Mesenchymal stem cell (in vitro differentiated cells and primary cell): Measurements from ENCODE around the gene CADPS.

Source experiments
- DNase-seq: peaks from one replicate; pipeline ENCODE4 v3.0.0-alpha.2; 2013
- H2AFZ ChIP-seq: one replicate; pipeline ENCODE4 v1.6.1; 2013; ENCODE audit warnings: low read depth, mild to moderate bottlenecking, control low read depth, inconsistent platforms, low read length, moderate library complexity
- H2AK5ac ChIP-seq: 2 replicates; pipeline ENCODE4 v1.6.1; 2013; ENCODE audit warnings: low read length, moderate library complexity, mild to moderate bottlenecking, inconsistent platforms; ENCODE audit not compliant: severe bottlenecking
- H2BK120ac ChIP-seq: one replicate; pipeline ENCODE4 v1.6.1; 2013; ENCODE audit warnings: low read depth, mild to moderate bottlenecking, inconsistent platforms, low read length, moderate library complexity
- H2BK12ac ChIP-seq, 2 experiments: one replicate each; pipeline ENCODE4 v1.6.1; 2013; ENCODE audit warnings: inconsistent platforms in 2 of 2, low read length in 2 of 2, mild to moderate bottlenecking in 2 of 2, moderate library complexity in 2 of 2, control low read depth in 1 of 2
- H2BK15ac ChIP-seq: one replicate; pipeline ENCODE4 v1.6.1; 2013; ENCODE audit warnings: mild to moderate bottlenecking, low read depth, inconsistent platforms; ENCODE audit not compliant: poor library complexity, severe bottlenecking
- H2BK5ac ChIP-seq: 2 replicates; pipeline ENCODE4 v1.6.1; 2013; ENCODE audit warnings: low read depth, mild to moderate bottlenecking, low read length, control low read depth, inconsistent platforms; ENCODE audit not compliant: poor library complexity, severe bottlenecking
- H3K14ac ChIP-seq, 2 experiments: one replicate each; pipeline ENCODE4 v1.6.1; 2013; ENCODE audit warnings: inconsistent platforms in 2 of 2, low read length in 2 of 2, control low read depth in 1 of 2, mild to moderate bottlenecking in 1 of 2, moderate library complexity in 1 of 2
- H3K18ac ChIP-seq, 2 experiments: one replicate each; pipeline ENCODE4 v1.6.1; 2013; ENCODE audit warnings: inconsistent platforms in 2 of 2, low read length in 2 of 2, control low read depth in 1 of 2, low read depth in 1 of 2, mild to moderate bottlenecking in 1 of 2
- H3K23ac ChIP-seq, 2 experiments: one replicate each; pipeline ENCODE4 v1.6.1; 2013; ENCODE audit warnings: inconsistent platforms in 2 of 2, low read length in 2 of 2, mild to moderate bottlenecking in 2 of 2, moderate library complexity in 2 of 2, control low read depth in 1 of 2
- H3K27ac ChIP-seq: 2 replicates; pipeline ENCODE4 v1.5.1; 2013; ENCODE audit warnings: mild to moderate bottlenecking, moderate library complexity, low read length, control low read depth, inconsistent platforms; ENCODE audit not compliant: poor library complexity, severe bottlenecking
- H3K27me3 ChIP-seq, 2 experiments: 2 replicates each; pipeline versions ENCODE4 v1.6.1 to v1.7.0; 2013; ENCODE audit warnings: low read length in 2 of 2, mild to moderate bottlenecking in 2 of 2, moderate library complexity in 2 of 2, control low read depth in 1 of 2, inconsistent platforms in 1 of 2; ENCODE audit not compliant: control insufficient read depth in 1 of 2, insufficient read depth in 1 of 2
- H3K36me3 ChIP-seq, 2 experiments: 2 replicates each; pipeline versions ENCODE4 v1.6.1 to v1.7.0; 2013; ENCODE audit warnings: low read length in 2 of 2, control low read depth in 1 of 2, inconsistent platforms in 1 of 2, low read depth in 1 of 2, mild to moderate bottlenecking in 1 of 2; ENCODE audit not compliant: insufficient read depth in 2 of 2, control insufficient read depth in 1 of 2
- H3K4ac ChIP-seq, 2 experiments: one replicate each; pipeline ENCODE4 v1.6.1; 2013; ENCODE audit warnings: inconsistent platforms in 2 of 2, low read length in 2 of 2, mild to moderate bottlenecking in 2 of 2, moderate library complexity in 2 of 2, control low read depth in 1 of 2, low read depth in 1 of 2
- H3K4me1 ChIP-seq: 2 replicates; pipeline ENCODE4 v1.6.1; 2013; ENCODE audit warnings: low read depth, low read length, control low read depth; ENCODE audit not compliant: control insufficient read depth, insufficient read depth
- H3K4me2 ChIP-seq: 2 replicates; pipeline ENCODE4 v1.6.1; 2013; ENCODE audit warnings: low read length, mild to moderate bottlenecking, inconsistent platforms; ENCODE audit not compliant: poor library complexity, severe bottlenecking
- H3K4me3 ChIP-seq, 2 experiments: 2 replicates each; pipeline versions ENCODE4 v1.5.1 to v1.7.0; 2013; ENCODE audit warnings: low read length in 2 of 2, mild to moderate bottlenecking in 2 of 2, control low read depth in 1 of 2, low read depth in 1 of 2; ENCODE audit not compliant: insufficient read depth in 1 of 2
- H3K79me1 ChIP-seq: replicated peaks from 2 replicates; pipeline ENCODE4 v1.6.1; 2013; ENCODE audit warnings: mild to moderate bottlenecking, control low read depth, low read length, inconsistent platforms; ENCODE audit not compliant: poor library complexity, severe bottlenecking
- H3K9ac ChIP-seq: 2 replicates; pipeline ENCODE4 v1.7.0; 2013; ENCODE audit warnings: mild to moderate bottlenecking, low read length, moderate library complexity
- H3K9me3 ChIP-seq: 2 replicates; pipeline ENCODE4 v1.7.0; 2013; ENCODE audit warnings: mild to moderate bottlenecking, low read length; ENCODE audit not compliant: control insufficient read depth
- H4K8ac ChIP-seq: one replicate; pipeline ENCODE4 v1.6.1; 2013; ENCODE audit warnings: inconsistent platforms, mild to moderate bottlenecking, low read length, moderate library complexity
- H4K91ac ChIP-seq: one replicate; pipeline ENCODE4 v1.6.1; 2013; ENCODE audit warnings: mild to moderate bottlenecking, low read length, inconsistent platforms
- WGBS: methylation state at CpG from one replicate; pipeline ENCODE4 v1.1.7; 2013; ENCODE audit warnings: mixed read lengths; 5-methylcytosine and 5-hydroxymethylcytosine counted together

The CADPS gene

DNA sequence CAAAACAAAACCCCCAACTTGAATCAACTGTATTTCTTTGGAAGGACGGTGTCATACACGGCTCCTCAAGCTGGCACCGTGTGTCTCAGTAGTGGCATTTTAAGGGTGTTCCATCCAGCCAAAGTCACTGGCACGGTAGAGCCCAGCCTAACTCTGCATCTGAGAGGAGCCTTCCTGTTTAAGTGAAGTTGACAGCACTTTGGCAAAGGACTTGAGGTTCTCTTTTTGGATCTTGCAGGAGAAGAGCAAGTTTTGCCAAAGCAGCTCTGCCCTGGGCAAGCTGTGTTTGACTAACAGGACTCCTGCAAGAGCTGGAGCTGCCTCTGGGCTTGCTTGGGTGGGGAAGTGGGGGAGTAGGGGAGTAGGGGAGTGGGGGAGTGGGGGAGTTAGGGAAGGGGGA, 392.3 kb downstream of the CADPS start:
- Histone ChIP-seq H3K9me3 (no peaks in the 10 kb centered on the region), H3K27me3 (peaks cover 4 to 21% of the 10 kb centered on the region in 2 experiments), H3K79me1 (no peaks in the 10 kb centered on the region), H2BK120ac (no peak overlapping the region), H2AK5ac (no peak overlapping the region), H2AFZ (no peak overlapping the region), H2BK12ac (no peak overlapping the region), H4K91ac (no peak overlapping the region), H2BK15ac (no peak overlapping the region), H3K4ac (no peak overlapping the region), H3K23ac (no peak overlapping the region), H3K27ac (no peak overlapping the region), H3K4me1 (no peaks in the 10 kb centered on the region), H3K18ac (no peak overlapping the region), H3K36me3 (no peaks in the 10 kb centered on the region), H4K8ac (no peak overlapping the region), H3K14ac (no peak overlapping the region), H3K9ac (no peak overlapping the region), H3K4me3 (no peak overlapping the region), H2BK5ac (no peak overlapping the region), H3K4me2 (no peak overlapping the region)
- 79% methylated on average over 4 of the region's 4 CpGs for WGBS
- DNase-seq = no peak

- Histone ChIP-seq H2BK15ac (no peak overlapping the region), H2BK5ac (no peak overlapping the region), H4K8ac (no peak overlapping the region), H2BK120ac (no peak overlapping the region), H3K27ac (no peak overlapping the region), H3K9me3 (no peaks in the 10 kb centered on the region), H4K91ac (no peak overlapping the region), H2BK12ac (no peak overlapping the region), H2AK5ac (no peak overlapping the region), H3K4me1 (no peaks in the 10 kb centered on the region), H3K18ac (no peak overlapping the region), H2AFZ (no peak overlapping the region), H3K4me2 (no peak overlapping the region), H3K4ac (no peak overlapping the region), H3K23ac (no peak overlapping the region), H3K14ac (no peak overlapping the region), H3K9ac (no peak overlapping the region), H3K27me3 (peaks cover 4 to 26% of the 10 kb centered on the region in 2 experiments), H3K79me1 (no peaks in the 10 kb centered on the region), H3K36me3 (no peaks in the 10 kb centered on the region), H3K4me3 (no peak overlapping the region)
- WGBS = 89% methylated on average over 1 of the region's 2 CpGs
- DNase-seq = no peak
These were observed 393.3 kb downstream of the CADPS start for GRCh38 chr3:62481962-62482361.

- no CpG with 5 or more reads among the region's 1 CpG for WGBS
- Histone ChIP-seq H3K4ac (no peak overlapping the region), H2BK120ac (no peak overlapping the region)
These were observed 395.2 kb downstream of the CADPS start for GRCh38 chr3:62480056-62480455.

GRCh38 chr3:62479326-62479725, 395.9 kb downstream of the CADPS start:
- Histone ChIP-seq H2BK5ac (no peak overlapping the region), H3K4me2 (no peak overlapping the region), H3K36me3 (no peaks in the 10 kb centered on the region), H3K4me1 (no peaks in the 10 kb centered on the region), H3K27me3 (peaks cover 9 to 26% of the 10 kb centered on the region in 2 experiments), H3K23ac (no peak overlapping the region), H2AK5ac (no peak overlapping the region), H3K27ac (no peak overlapping the region), H3K4me3 (no peak overlapping the region), H2BK15ac (no peak overlapping the region), H3K9me3 (no peaks in the 10 kb centered on the region), H2AFZ (no peak overlapping the region), H3K4ac (no peak overlapping the region), H2BK12ac (no peak overlapping the region), H3K14ac (no peak overlapping the region), H2BK120ac (no peak overlapping the region), H4K8ac (no peak overlapping the region), H3K79me1 (no peaks in the 10 kb centered on the region), H3K9ac (no peak overlapping the region), H4K91ac (no peak overlapping the region), H3K18ac (no peak overlapping the region)
- DNase-seq = no peak
- WGBS = 83% methylated on average over 8 of the region's 9 CpGs

More at GRCh38 chr3:62480056-62480455, 395.2 kb downstream of the CADPS start:
- no peaks in the 10 kb centered on the region for H3K9me3 ChIP-seq
- H2BK15ac ChIP-seq = no peak overlapping the region
- H3K14ac ChIP-seq = no peak overlapping the region
- no peaks in the 10 kb centered on the region for H3K36me3 ChIP-seq
- peaks cover 9 to 26% of the 10 kb centered on the region in 2 experiments for H3K27me3 ChIP-seq
- H2BK12ac ChIP-seq = no peak overlapping the region
- no peak overlapping the region for H3K4me3 ChIP-seq
- H3K23ac ChIP-seq = no peak overlapping the region
- no peak overlapping the region for H3K18ac ChIP-seq
- no peak overlapping the region for H2AFZ ChIP-seq
- H3K4me2 ChIP-seq = no peak overlapping the region
- no peak overlapping the region for H4K91ac ChIP-seq
- H3K79me1 ChIP-seq = no peaks in the 10 kb centered on the region
- H2AK5ac ChIP-seq = no peak overlapping the region
- H3K27ac ChIP-seq = no peak overlapping the region
- no peak overlapping the region for H3K9ac ChIP-seq
- no peaks in the 10 kb centered on the region for H3K4me1 ChIP-seq
- H4K8ac ChIP-seq = no peak overlapping the region
- no peak overlapping the region for H2BK5ac ChIP-seq
- no peak for DNase-seq
